GM10248 (cell line): Measurements from ENCODE around the gene RAP1GAP2.

Experiments used
- CTCF ChIA-PET: fragments of 300-600 bp; sonication (Branson Sonifier 250); formaldehyde crosslinking; extraction: SDS; loops from one replicate; lab custom pipeline; 2021; ENCODE audit warnings: antibody characterized with exemption; lab: Yijun Ruan, JAX
- POLR2A ChIA-PET: fragments of 350-650 bp; sonication (Branson Sonifier 250); formaldehyde crosslinking; extraction: SDS; loops from one replicate; lab custom pipeline; 2020; ENCODE audit warnings: antibody characterized with exemption; lab: Yijun Ruan, JAX
- DNase-seq: peaks from one replicate; pipeline ENCODE4 v3.0.0; 2012; ENCODE audit errors: extremely low spot score
- TF ChIP-seq, protein P1 (sequence below): IDR thresholded peaks from 2 replicates; pipeline ENCODE4 v1.5.1; 2012; ENCODE audit warnings: mild to moderate bottlenecking, low read depth; ENCODE audit errors: extremely low read depth, missing control alignments, control extremely low read depth

Gene RAP1GAP2

DNA sequence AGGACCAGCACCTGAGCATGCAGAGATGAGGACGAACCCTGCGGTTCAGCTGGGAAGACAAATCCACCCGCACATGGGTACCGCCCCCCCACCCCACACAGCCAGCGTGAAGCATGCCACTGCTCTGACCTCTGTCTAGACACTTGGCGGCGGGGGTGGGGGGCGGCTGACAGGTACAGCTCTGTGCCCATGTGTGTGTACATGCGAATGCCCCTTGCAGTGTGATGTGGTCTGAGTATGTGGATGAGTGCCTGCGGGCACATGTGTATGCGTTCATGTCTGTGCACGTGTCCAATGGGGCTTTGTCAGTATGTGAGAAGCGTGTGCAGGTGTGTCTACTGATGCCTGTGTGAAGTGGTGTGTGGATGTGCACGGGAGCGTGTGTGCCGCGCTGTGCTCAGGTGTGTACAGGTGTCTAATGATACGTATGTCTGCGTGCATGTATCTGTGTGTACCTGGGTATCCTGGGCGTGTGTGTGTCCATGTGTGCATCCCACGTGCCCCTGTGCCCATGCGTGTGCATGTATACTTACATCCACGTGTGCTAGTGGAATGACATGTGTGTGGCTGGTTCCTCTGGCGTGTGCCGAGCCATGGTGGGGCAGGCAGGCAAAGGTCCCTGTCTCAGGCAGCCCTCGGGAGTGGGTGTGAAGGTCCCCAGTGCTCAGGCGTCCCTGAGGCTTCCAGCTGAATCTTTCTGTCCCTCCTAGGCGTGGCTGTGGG lies 636 bp upstream of the RAP1GAP2 start:
- CTCF ChIA-PET: interaction anchor here (0.8 to 1.7 kb wide), 3 partner anchors 9 to 53 kb away, joined by 3 to 4 read pairs (median 3); no protein-coding TSS in a partner anchor
- DNase-seq: no peak
- TF ChIP-seq, protein P1, sequence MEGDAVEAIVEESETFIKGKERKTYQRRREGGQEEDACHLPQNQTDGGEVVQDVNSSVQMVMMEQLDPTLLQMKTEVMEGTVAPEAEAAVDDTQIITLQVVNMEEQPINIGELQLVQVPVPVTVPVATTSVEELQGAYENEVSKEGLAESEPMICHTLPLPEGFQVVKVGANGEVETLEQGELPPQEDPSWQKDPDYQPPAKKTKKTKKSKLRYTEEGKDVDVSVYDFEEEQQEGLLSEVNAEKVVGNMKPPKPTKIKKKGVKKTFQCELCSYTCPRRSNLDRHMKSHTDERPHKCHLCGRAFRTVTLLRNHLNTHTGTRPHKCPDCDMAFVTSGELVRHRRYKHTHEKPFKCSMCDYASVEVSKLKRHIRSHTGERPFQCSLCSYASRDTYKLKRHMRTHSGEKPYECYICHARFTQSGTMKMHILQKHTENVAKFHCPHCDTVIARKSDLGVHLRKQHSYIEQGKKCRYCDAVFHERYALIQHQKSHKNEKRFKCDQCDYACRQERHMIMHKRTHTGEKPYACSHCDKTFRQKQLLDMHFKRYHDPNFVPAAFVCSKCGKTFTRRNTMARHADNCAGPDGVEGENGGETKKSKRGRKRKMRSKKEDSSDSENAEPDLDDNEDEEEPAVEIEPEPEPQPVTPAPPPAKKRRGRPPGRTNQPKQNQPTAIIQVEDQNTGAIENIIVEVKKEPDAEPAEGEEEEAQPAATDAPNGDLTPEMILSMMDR: no peak
- POLR2A ChIA-PET: no interaction called here

DNA sequence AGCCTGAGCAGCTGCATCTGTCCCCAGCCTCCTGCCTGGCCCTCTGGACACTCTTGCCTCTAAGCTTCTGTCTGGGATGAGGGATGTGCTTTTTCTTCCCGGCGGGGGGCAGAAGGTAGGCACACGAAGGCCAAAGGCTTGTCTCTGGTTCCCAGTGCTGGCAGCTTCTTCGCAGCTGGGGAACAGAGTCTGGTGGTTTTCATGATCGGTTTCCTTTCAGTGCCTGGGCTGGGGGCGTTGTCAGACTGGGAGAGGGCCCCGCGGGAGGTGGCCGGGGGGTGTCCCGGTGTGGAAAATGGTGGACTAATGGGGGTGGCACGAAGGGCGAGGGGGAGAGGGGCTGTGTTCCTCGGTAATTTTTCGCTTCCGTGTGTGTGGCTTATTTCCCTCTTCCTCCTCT lies 988 bp downstream of the RAP1GAP2 start:
- no peak for DNase-seq
- CTCF ChIA-PET: interaction anchor here (1.3 to 1.7 kb wide), 2 partner anchors 11 to 52 kb away, joined by 3 to 4 read pairs; no protein-coding TSS in a partner anchor
- POLR2A ChIA-PET: no interaction called here
- TF ChIP-seq, protein P1: no peak

DNA sequence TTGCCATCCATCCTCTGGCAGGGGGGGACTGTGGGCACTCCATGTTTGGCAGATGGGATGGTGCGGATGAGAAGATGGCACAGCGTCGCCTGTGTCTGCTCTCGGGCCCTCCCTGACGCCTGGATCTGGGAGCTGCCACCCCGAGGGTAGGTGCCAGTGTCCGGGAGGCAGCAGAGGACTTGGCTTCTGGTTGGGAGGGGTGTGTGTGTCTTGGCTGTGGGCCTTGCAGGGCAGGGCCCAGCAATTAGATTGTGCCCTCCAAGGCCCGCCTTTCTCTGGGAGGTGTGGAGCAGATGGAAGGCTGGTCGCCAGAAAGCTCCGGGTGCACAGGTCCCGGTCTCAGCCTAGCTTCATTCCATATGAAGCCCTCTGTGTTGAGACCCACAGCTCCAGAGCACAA lies 1.4 kb downstream of the RAP1GAP2 start:
- ChIA-PET CTCF (no interaction called here), POLR2A (no interaction called here)
- no peak for DNase-seq
- TF ChIP-seq, protein P1: no peak

DNA sequence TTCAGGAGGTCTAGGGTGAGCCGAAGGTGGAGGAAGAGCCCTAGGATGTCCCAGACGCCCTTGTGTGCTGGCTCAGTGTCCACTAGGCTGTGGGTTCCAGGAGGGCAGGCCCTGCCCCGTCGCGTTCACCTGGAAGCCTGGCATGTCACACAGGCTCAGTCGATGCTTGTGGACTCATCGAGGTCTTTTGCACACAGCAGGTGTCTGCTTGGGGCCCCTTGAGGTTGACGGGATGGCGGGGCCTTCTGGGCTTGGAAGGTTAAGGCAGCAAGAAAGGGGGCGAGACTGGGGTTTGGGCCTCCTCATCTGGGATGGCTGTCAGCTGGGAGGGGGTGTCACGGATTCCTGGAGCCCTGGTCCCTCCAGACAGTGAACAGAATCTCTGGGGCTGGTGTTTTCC lies 1.9 kb downstream of the RAP1GAP2 start:
- no peak for DNase-seq
- ChIA-PET CTCF (no interaction called here), POLR2A (no interaction called here)
- TF ChIP-seq, protein P1: no peak

DNA sequence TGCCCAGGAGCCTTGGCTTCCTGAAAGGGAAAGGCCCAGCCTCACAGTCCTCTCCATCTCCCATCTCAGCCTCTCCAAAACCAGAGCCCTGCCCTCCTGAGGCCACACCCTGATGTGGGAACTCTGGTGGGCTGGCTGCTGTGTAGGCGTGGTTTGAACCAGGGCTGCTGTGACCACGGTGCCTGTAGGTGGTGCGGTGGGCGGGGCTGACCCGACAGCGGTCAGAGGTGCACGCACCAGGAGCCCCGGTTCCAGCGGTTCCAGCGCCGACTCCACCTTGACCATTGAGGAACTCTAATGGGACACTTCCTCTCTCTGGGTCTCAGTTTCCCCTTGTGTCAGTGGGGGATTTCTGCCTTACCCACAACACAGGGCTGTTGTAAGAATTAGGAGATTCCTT lies 2.4 kb downstream of the RAP1GAP2 start:
- CTCF ChIA-PET: no interaction called here
- POLR2A ChIA-PET: no interaction called here
- TF ChIP-seq, protein P1: no peak
- no peak for DNase-seq

DNA sequence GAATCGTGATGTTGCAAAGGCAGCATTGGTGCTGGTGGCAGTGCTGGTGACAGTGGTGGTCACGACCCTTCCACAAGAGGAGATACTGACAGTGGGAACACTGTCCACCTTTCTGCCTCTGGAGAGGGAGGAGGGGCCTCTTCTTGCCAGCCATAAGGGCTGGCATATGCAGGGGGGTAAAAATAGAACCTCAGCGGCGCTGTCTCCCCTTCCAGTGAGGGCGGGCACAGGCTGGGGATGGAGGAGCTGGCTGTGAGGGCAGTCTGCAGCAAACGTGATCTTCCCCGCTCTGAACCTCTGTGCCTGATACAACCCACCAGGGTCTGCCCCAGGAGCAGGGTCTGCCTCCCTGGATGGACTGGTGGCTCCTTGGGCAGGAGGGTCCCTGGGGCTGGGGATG lies 3.4 kb downstream of the RAP1GAP2 start:
- TF ChIP-seq, protein P1: no peak
- ChIA-PET CTCF (no interaction called here), POLR2A (no interaction called here)
- no peak for DNase-seq
